WTC11 (cell line): ENCODE data around the gene GNPDA1. TPM values are rescaled to one million over a fixed set of nuclear protein-coding genes. Genes with fewer than 3 reads are reported as not detected.

Experiments
- ATAC-seq: fragments of 200-7000 bp; cut with Tn5 transposase; 2 replicates; pipeline ENCODE4 v1.10.0; 2021; ENCODE audit warnings: mild to moderate bottlenecking, moderate library complexity
- CTCF ChIA-PET: fragments of 300-600 bp; sonication (Branson Sonifier 250); formaldehyde crosslinking; loops from one replicate; lab custom pipeline; 2021; ENCODE audit warnings: antibody characterized with exemption; lab: Charles Lee
- POLR2A ChIA-PET: fragments of 350-600 bp; sonication (Branson Sonifier 250); formaldehyde crosslinking; loops from one replicate; lab custom pipeline; 2021; ENCODE audit warnings: antibody characterized with exemption; lab: Charles Lee
- DNase-seq: peaks from one replicate; pipeline ENCODE4 v3.0.0; 2021; ENCODE audit warnings: low spot score
- H3K27ac Mint-ChIP-seq: 2 replicates; pipeline ENCODE4 v1.8.0; 2021; ENCODE audit warnings: mixed read lengths
- H3K27me3 Mint-ChIP-seq: 2 replicates; pipeline ENCODE4 v1.8.0; 2021; ENCODE audit warnings: low read depth, mild to moderate bottlenecking, moderate library complexity, mixed read lengths
- H3K36me3 Mint-ChIP-seq: 2 replicates; pipeline ENCODE4 v1.8.0; 2021; ENCODE audit warnings: mixed read lengths
- H3K4me1 Mint-ChIP-seq: 2 replicates; pipeline ENCODE4 v1.8.0; 2022; ENCODE audit warnings: mixed read lengths
- H3K4me3 Mint-ChIP-seq: 2 replicates; pipeline ENCODE4 v1.8.0; 2021; ENCODE audit warnings: mild to moderate bottlenecking, moderate library complexity, mixed read lengths
- H3K9me3 Mint-ChIP-seq: 2 replicates; pipeline ENCODE4 v1.8.0; 2021; ENCODE audit warnings: mixed read lengths
- AFF4 ChIP-seq: sonication (generic); formaldehyde crosslinking; IDR thresholded peaks from 2 replicates; pipeline ENCODE4 v1.8.1; 2023; ENCODE audit warnings: mild to moderate bottlenecking, missing genetic modification reagents, borderline replicate concordance
- ELF4 ChIP-seq: sonication (generic); formaldehyde crosslinking; IDR thresholded peaks from 2 replicates; pipeline ENCODE4 v1.8.1; 2022; ENCODE audit warnings: low read depth, mild to moderate bottlenecking, moderate library complexity, missing genetic modification reagents
- ERG ChIP-seq: fragments of 250-450 bp; sonication (Bioruptor Pico); IDR thresholded peaks from 2 replicates; pipeline ENCODE4 v1.8.0; 2021; ENCODE audit warnings: mild to moderate bottlenecking
- FOXJ3 ChIP-seq: sonication (generic); formaldehyde crosslinking; IDR thresholded peaks from 2 replicates; pipeline ENCODE4 v1.9.0; 2021; ENCODE audit warnings: missing genetic modification reagents, mild to moderate bottlenecking, borderline replicate concordance
- GRHL2 ChIP-seq: fragments of 250-450 bp; sonication (Bioruptor Pico); IDR thresholded peaks from 2 replicates; pipeline ENCODE4 v1.8.0; 2022; ENCODE audit warnings: mild to moderate bottlenecking, moderate library complexity; ENCODE audit not compliant: insufficient replicate concordance, severe bottlenecking
- HMGXB4 ChIP-seq: sonication (generic); formaldehyde crosslinking; IDR thresholded peaks from 2 replicates; pipeline ENCODE4 v1.8.1; 2023; ENCODE audit warnings: mild to moderate bottlenecking, moderate library complexity, missing genetic modification reagents
- IRF1 ChIP-seq: sonication (generic); formaldehyde crosslinking; IDR thresholded peaks from 2 replicates; pipeline ENCODE4 v1.8.0; 2023; ENCODE audit warnings: missing genetic modification reagents
- NR2C2 ChIP-seq: sonication (generic); formaldehyde crosslinking; IDR thresholded peaks from 2 replicates; pipeline ENCODE4 v1.8.0; 2022; ENCODE audit warnings: mild to moderate bottlenecking, missing genetic modification reagents
- PRDM15 ChIP-seq: sonication (generic); formaldehyde crosslinking; IDR thresholded peaks from 2 replicates; pipeline ENCODE4 v1.8.0; 2022; ENCODE audit warnings: missing genetic modification reagents
- PRRX2 ChIP-seq: fragments of 250-450 bp; sonication (Bioruptor Pico); IDR thresholded peaks from 2 replicates; pipeline ENCODE4 v1.8.0; 2021; ENCODE audit warnings: mild to moderate bottlenecking
- TCF7 ChIP-seq: sonication (generic); formaldehyde crosslinking; IDR thresholded peaks from 2 replicates; pipeline ENCODE4 v1.8.0; 2022; ENCODE audit warnings: mild to moderate bottlenecking, low read depth, missing genetic modification reagents, moderate library complexity
- USF1 ChIP-seq: sonication (generic); formaldehyde crosslinking; IDR thresholded peaks from 2 replicates; pipeline ENCODE4 v1.8.0; 2022; ENCODE audit warnings: mild to moderate bottlenecking, missing genetic modification reagents
- ZNF232 ChIP-seq: sonication (generic); formaldehyde crosslinking; IDR thresholded peaks from 2 replicates; pipeline ENCODE4 v1.8.0; 2022; ENCODE audit warnings: mild to moderate bottlenecking, missing genetic modification reagents
- ZNF532 ChIP-seq: fragments of 250-450 bp; sonication (Bioruptor Pico); IDR thresholded peaks from 2 replicates; pipeline ENCODE4 v1.9.0; 2021; ENCODE audit warnings: mild to moderate bottlenecking, borderline replicate concordance
- total RNA-seq: library from RNA; stranded (reverse); gene quantifications from 3 replicates; pipeline ENCODE4 v1.2.3, GENCODE V29; 2021

GNPDA1 gene
- total RNA-seq, 1 experiment from 2014 or later = 54.8 TPM

- no peak for TF ChIP-seq AFF4 (CRISPR knock-in tag)
- TF ChIP-seq FOXJ3 (CRISPR knock-in tag) = no peak
- no peak for TF ChIP-seq PRRX2 (CRISPR knock-in tag)
- TF ChIP-seq HMGXB4 (CRISPR knock-in tag) = no peak
- no peak for TF ChIP-seq PRDM15 (CRISPR knock-in tag)
- no peak for TF ChIP-seq IRF1 (CRISPR knock-in tag)
- TF ChIP-seq ELF4 (CRISPR knock-in tag) = no peak
- no peak for TF ChIP-seq GRHL2
- TF ChIP-seq, all 79 proteins: peak for 0
Measured at GRCh38 chr5:142056816-142057696, 44.2 kb upstream of the GNPDA1 start (continued).

- H3K27me3 Mint-ChIP-seq = no peaks in the 10 kb centered on the region
- H3K4me1 Mint-ChIP-seq = peaks cover 34% of the 10 kb centered on the region
- ChIA-PET CTCF (interaction anchor here (0.6 to 2.9 kb wide), 4 partner anchors 43 to 297 kb away, joined by 3 to 17 read pairs (median 4); partner anchors contain the start of genes GNPDA1 and RNF14), POLR2A (no interaction called here)
- no peaks in the 10 kb centered on the region for H3K9me3 Mint-ChIP-seq
- H3K27ac Mint-ChIP-seq = no peak overlapping the region
- DNase-seq (no peak), ATAC-seq (no peak)
- no peaks in the 10 kb centered on the region for H3K36me3 Mint-ChIP-seq
- no peak overlapping the region for H3K4me3 Mint-ChIP-seq
- TF ChIP-seq NR2C2 (no peak), ZNF232 (CRISPR knock-in tag) (no peak), TCF7 (CRISPR knock-in tag) (no peak), ZNF532 (CRISPR knock-in tag) (no peak), ERG (CRISPR knock-in tag) (no peak), USF1 (CRISPR knock-in tag) (no peak)
Measured at GRCh38 chr5:142055301-142055700, 42.5 kb upstream of the GNPDA1 start.
